Caco-2 (cell line): ENCODE data around the gene FOXP1. TPM values are rescaled to one million over a fixed set of nuclear protein-coding genes. Genes with fewer than 3 reads are reported as not detected.

Source experiments
- BruUV-seq: library from RNA; stranded (reverse); fragments of 400-500 nt; replicated peaks from 2 replicates; lab custom pipeline; 2021; lab: Mats Ljungman, UMichigan
- CTCF ChIA-PET: fragments of 300-600 bp; sonication (Branson Sonifier 250); formaldehyde crosslinking; loops from one replicate; lab custom pipeline; 2022; ENCODE audit warnings: antibody characterized with exemption; lab: Charles Lee
- POLR2A ChIA-PET: fragments of 300-600 bp; sonication (Branson Sonifier 250); formaldehyde crosslinking; loops from one replicate; lab custom pipeline; 2022; ENCODE audit warnings: antibody characterized with exemption; lab: Charles Lee
- DNase-seq, 2 experiments: peaks; one replicate each; pipeline versions ENCODE4 v3.0.0 to v3.0.0-alpha.2; 2020 to 2022
- H3K27me3 ChIP-seq: replicated peaks from 2 replicates; pipeline ENCODE4 v1.6.0; 2011; ENCODE audit warnings: low read length; ENCODE audit not compliant: control insufficient read depth, insufficient read depth
- H3K36me3 ChIP-seq: 2 replicates; pipeline ENCODE4 v1.5.1; 2011; ENCODE audit warnings: low read length; ENCODE audit not compliant: control insufficient read depth, insufficient read depth
- H3K4me1 ChIP-seq: fragments of 250-450 bp; sonication (Bioruptor Pico); 2 replicates; pipeline ENCODE4 v1.5.1; 2020; ENCODE audit warnings: mild to moderate bottlenecking
- H3K4me3 ChIP-seq: 2 replicates; pipeline ENCODE4 v1.5.1; 2011; ENCODE audit warnings: low read depth, mild to moderate bottlenecking, control low read depth, low read length
- H3K9me3 ChIP-seq: fragments of 250-450 bp; sonication (Bioruptor Pico); 2 replicates; pipeline ENCODE4 v1.5.1; 2020; ENCODE audit warnings: mild to moderate bottlenecking, moderate library complexity
- H3K27ac Mint-ChIP-seq: one replicate; pipeline ENCODE4 v1.8.0; 2022; ENCODE audit warnings: mixed read lengths; ENCODE audit not compliant: unreplicated experiment
- H3K27me3 Mint-ChIP-seq: one replicate; pipeline ENCODE4 v1.8.0; 2022; ENCODE audit warnings: mixed read lengths; ENCODE audit not compliant: insufficient read depth, unreplicated experiment
- H3K36me3 Mint-ChIP-seq: one replicate; pipeline ENCODE4 v1.8.0; 2022; ENCODE audit warnings: mild to moderate bottlenecking, mixed read lengths; ENCODE audit not compliant: insufficient read depth, unreplicated experiment
- H3K4me1 Mint-ChIP-seq: one replicate; pipeline ENCODE4 v1.8.0; 2022; ENCODE audit warnings: low read depth, mixed read lengths; ENCODE audit not compliant: unreplicated experiment
- H3K4me3 Mint-ChIP-seq: one replicate; pipeline ENCODE4 v1.8.0; 2022; ENCODE audit warnings: mild to moderate bottlenecking, moderate library complexity, mixed read lengths; ENCODE audit not compliant: unreplicated experiment
- H3K9me3 Mint-ChIP-seq: one replicate; pipeline ENCODE4 v1.8.0; 2022; ENCODE audit warnings: mixed read lengths; ENCODE audit not compliant: unreplicated experiment
- CTCF ChIP-seq, 2 experiments: fragments of 200-600 bp in 1 of 2; IDR thresholded peaks; 1 replicate in 1 of 2; 2 replicates in 1 of 2; pipeline versions ENCODE4 v1.5.1 to v1.8.0; 2011 to 2022; ENCODE audit warnings: antibody characterized with exemption in 1 of 2, control low read depth in 1 of 2, inconsistent platforms in 1 of 2, low read depth in 1 of 2, low read length in 1 of 2, mild to moderate bottlenecking in 1 of 2, moderate library complexity in 1 of 2; ENCODE audit not compliant: insufficient read depth in 1 of 2, severe bottlenecking in 1 of 2, unreplicated experiment in 1 of 2
- intact Hi-C: fragments of 100-400 bp; cut with micrococcal nuclease; formaldehyde crosslinking; loops from one replicate; pipeline ENCODE4 v1.10.0; 2022; ENCODE audit not compliant: unreplicated experiment
- total RNA-seq: library from RNA; stranded (reverse); gene quantifications from 2 replicates; pipeline ENCODE4 v1.2.3, GENCODE V29; 2022

Gene FOXP1
- total RNA-seq, 1 experiment from 2014 or later, result 131 TPM

- Mint-ChIP-seq H3K27me3 (no peaks in the 10 kb centered on the region), H3K4me3 (peak overlapping the region; percentile 24), H3K27ac (peak overlapping the region; percentile 98), H3K36me3 (peaks cover 11% of the 10 kb centered on the region), H3K9me3 (no peaks in the 10 kb centered on the region), H3K4me1 (peaks cover 23% of the 10 kb centered on the region)
- Histone ChIP-seq H3K36me3 (no peaks in the 10 kb centered on the region; the same call in 1 of the 2 replicates), H3K9me3 (no peaks in the 10 kb centered on the region), H3K4me1 (peaks cover 83% of the 10 kb centered on the region), H3K27me3 (no peaks in the 10 kb centered on the region), H3K4me3 (no peak overlapping the region)
- TF ChIP-seq CTCF (IDR thresholded peaks at IDR 0.05; ENCODE audit: insufficient read depth in 1 of 2, low read depth in 1 of 2, low read length in 1 of 2, severe bottlenecking in 1 of 2, unreplicated experiment in 1 of 2), result no peak
- no TSS peak for BruUV-seq
- intact Hi-C loops, result loop anchor here (5.0 to 10.0 kb wide), 2 partner anchors 246 to 262 kb away; no protein-coding TSS in a partner anchor
- no peak for DNase-seq
- ChIA-PET CTCF (interaction anchor here (0.6 kb wide), 1 partner anchor 45 kb away, joined by 3 read pairs; no protein-coding TSS in a partner anchor), POLR2A (no interaction called here)
Measured at GRCh38 chr3:71253169-71253568, 330.4 kb downstream of the FOXP1 start.

GRCh38 chr3:71252466-71252865 is 331.1 kb downstream of the FOXP1 start:
- Histone ChIP-seq H3K4me1 (peaks cover 83% of the 10 kb centered on the region), H3K4me3 (no peak overlapping the region), H3K36me3 (no peaks in the 10 kb centered on the region; the same call in 1 of the 2 replicates), H3K27me3 (no peaks in the 10 kb centered on the region), H3K9me3 (no peaks in the 10 kb centered on the region)
- ChIA-PET POLR2A (no interaction called here), CTCF (no interaction called here)
- intact Hi-C loops, result loop anchor here (5.0 to 10.0 kb wide), 2 partner anchors 245 to 262 kb away; no protein-coding TSS in a partner anchor
- no peak for TF ChIP-seq CTCF (IDR thresholded peaks at IDR 0.05; ENCODE audit: insufficient read depth in 1 of 2, low read depth in 1 of 2, low read length in 1 of 2, severe bottlenecking in 1 of 2, unreplicated experiment in 1 of 2)
- no peak for DNase-seq
- Mint-ChIP-seq H3K4me3 (no peak overlapping the region), H3K36me3 (peaks cover 17% of the 10 kb centered on the region), H3K4me1 (peaks cover 26% of the 10 kb centered on the region), H3K27me3 (no peaks in the 10 kb centered on the region), H3K27ac (peak overlapping the region; percentile 98), H3K9me3 (no peaks in the 10 kb centered on the region)
- no TSS peak for BruUV-seq

GRCh38 chr3:71251156-71251775 is 332.3 kb downstream of the FOXP1 start:
- Mint-ChIP-seq H3K27me3 (no peaks in the 10 kb centered on the region), H3K9me3 (no peaks in the 10 kb centered on the region), H3K4me3 (peak overlapping the region; percentile 27), H3K27ac (peak overlapping the region; percentile 98), H3K36me3 (peaks cover 17% of the 10 kb centered on the region), H3K4me1 (peaks cover 38% of the 10 kb centered on the region)
- DNase-seq, result peak; percentile 41 to 64
- BruUV-seq, result no TSS peak
- intact Hi-C loops, result loop anchor here (5.0 to 10.0 kb wide), 2 partner anchors 244 to 264 kb away; no protein-coding TSS in a partner anchor
- CTCF ChIA-PET, result no interaction called here
- POLR2A ChIA-PET, result no interaction called here
- Histone ChIP-seq H3K4me3 (no peak overlapping the region), H3K27me3 (no peaks in the 10 kb centered on the region), H3K4me1 (peaks cover 85% of the 10 kb centered on the region), H3K9me3 (no peaks in the 10 kb centered on the region), H3K36me3 (no peaks in the 10 kb centered on the region; the same call in 1 of the 2 replicates)
- no peak for TF ChIP-seq CTCF (IDR thresholded peaks at IDR 0.05; ENCODE audit: insufficient read depth in 1 of 2, low read depth in 1 of 2, low read length in 1 of 2, severe bottlenecking in 1 of 2, unreplicated experiment in 1 of 2)
